ENCODE data around the gene RNF43.

- TF ChIP-seq CTCF (IDR thresholded peaks at IDR 0.05; ENCODE audit: low read depth, low read length, poor library complexity, severe bottlenecking) (no peak), EZH2phosphoT487 (IDR thresholded peaks at IDR 0.05; ENCODE audit: borderline replicate concordance, low read length) (no peak)
Observed at GRCh38 chr17:58385359-58385899, 31.9 kb downstream of the RNF43 start.

All from DOHH2 (cell line).